GM19324 (cell line): ENCODE results near the gene RAB3GAP1.
"Not testable (repeated sequence)": the region's sequence is repeated elsewhere in the genome, so short reads cannot be mapped to it uniquely, and the experiment has no call there.

Experiments used
- ATAC-seq: cut with Tn5 transposase; IDR thresholded peaks from one replicate; pipeline ENCODE4 v1.9.1; 2021; ENCODE audit warnings: mild to moderate bottlenecking, moderate library complexity; ENCODE audit not compliant: unreplicated experiment, low FRiP score

The RAB3GAP1 gene

GRCh38 chr2:135099802-135100483 lies 47.9 kb downstream of the RAB3GAP1 start:
- ATAC-seq, result no peak

DNA sequence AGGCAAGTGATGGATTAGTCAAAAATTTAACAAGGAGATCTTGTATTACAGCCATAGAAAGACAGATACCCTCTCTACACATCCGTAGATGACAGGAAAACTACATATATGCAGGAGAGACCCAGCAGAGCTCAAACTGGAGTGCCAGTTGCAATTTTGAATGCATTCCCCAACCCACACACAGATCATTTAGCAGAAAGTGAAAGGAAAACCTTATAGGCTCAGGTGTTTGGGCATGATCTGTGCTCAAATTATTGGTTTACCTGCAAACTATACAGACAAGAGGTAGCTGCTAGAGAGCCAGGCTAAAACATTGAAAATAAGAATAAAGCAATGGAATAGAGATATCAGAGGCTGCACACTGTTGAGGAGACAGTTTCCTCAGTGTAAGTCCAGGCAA lies 51.8 kb downstream of the RAB3GAP1 start:
- ATAC-seq, result no peak

DNA sequence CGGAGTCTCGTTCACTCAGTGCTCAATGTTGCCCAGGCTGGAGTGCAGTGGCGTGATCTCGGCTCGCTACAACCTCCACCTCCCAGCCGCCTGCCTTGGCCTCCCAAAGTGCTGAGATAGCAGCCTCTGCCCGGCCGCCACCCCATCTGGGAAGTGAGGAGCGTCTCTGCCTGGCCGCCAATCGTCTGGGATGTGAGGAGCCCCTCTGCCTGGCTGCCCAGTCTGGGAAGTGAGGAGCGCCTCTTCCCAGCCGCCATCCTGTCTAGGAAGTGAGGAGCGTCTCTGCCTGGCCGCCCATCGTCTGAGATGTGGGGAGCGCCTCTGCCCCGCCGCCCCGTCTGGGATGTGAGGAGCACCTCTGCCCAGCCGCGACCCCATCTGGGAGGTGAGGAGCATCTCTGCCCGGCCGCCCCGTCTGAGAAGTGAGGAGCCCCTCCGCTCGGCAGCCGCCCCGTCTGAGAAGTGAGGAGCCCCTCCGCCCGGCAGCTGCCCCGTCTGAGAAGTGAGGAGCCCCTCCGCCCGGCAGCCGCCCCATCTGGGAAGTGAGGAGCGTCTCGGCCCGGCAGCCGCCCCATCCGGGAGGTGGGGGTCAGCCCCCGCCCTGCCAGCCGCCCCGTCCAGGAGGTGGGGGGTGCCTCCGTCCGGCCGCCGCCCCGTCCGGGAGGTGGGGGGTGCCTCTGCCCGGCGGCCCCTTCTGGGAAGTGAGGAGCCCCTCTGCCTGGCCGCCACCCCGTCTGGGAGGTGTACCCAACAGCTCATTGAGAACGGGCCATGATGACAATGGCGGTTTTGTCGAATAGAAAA lies 53.6 kb downstream of the RAB3GAP1 start:
- not testable (repeated sequence) for ATAC-seq

DNA sequence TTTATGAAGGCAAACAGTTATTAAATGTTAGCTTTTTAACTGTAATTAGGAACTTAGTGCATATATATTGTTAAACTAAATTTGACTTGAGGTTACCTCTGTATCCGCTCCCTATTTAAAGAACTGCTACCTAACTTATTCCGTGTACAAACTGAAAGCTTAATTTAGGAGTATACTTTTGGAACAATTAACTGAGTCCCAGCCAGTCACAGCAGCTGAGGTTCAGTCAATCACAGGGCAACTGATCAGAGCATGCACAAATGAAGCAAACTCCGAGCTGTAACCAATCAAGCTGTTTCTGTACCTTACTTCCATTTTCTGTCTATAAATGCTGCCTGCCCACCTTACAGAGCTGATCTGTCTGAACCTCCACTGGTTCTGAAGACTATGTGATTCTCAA lies 61.2 kb downstream of the RAB3GAP1 start:
- no peak for ATAC-seq

DNA sequence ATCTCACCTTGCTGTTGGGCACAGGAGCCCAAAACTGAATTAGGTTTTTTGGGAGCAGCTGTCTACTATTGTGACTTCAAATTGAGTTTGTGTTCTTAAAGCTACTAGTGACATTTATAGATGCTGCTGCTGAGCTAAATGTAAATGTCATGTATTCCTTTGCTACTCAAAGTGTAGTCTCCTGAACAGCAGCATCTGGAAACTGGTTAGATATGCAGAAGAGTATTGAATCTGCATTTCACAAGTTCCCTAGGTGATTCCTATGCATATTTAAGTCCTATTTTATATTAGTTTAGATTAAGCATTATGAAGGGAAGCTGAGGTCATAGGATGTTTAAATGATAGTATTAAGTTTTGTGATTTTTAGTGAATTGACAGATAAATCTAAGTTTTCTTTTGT lies 67.5 kb downstream of the RAB3GAP1 start:
- no peak for ATAC-seq

DNA sequence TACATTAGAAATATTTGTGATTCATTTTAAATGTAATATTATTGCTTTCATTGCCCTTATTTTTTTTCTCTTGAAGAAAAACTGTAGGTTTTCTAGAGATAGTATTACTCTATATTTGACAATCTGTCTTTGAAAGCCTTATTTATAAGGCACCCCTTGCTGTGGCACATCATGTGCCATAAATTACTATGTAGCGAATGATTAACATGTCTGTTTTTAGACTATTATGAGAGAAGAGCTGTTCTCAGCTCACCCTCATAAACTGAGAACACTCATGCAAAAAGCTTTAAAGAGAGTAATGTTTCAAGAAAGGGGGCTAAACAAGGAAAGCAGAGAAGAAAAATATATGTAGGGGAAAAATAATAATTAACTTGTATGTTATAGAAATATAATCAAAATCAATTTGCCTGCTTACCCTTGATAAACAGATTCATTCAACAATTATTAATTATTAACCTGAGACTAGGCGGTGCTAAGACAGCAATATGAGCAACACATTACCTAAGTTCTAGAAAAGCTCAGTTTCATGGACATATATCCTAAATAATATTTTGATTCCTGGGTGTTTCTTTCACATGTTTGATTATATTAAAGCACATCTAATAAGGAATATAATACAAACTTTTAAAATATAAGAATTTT lies 69.0 kb downstream of the RAB3GAP1 start:
- ATAC-seq, result no peak

DNA sequence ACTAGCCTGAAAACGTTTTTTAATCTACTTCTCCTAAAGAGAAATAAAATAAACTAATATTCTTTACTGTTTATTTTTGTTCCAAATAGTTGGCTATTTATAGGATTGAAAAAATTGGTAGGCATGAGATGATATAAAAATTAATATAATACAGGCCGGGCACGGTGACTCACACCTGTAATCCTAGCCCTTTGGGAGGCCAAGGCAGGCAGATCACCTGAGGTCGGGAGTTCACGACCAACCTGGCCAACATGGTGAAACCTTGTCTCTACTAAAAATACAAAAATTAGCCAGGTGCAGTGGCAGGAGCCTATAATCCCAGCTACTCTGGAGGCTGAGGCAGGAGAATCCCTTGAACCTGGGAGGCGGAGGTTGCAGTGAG lies 69.6 kb downstream of the RAB3GAP1 start:
- not testable (repeated sequence) for ATAC-seq

DNA sequence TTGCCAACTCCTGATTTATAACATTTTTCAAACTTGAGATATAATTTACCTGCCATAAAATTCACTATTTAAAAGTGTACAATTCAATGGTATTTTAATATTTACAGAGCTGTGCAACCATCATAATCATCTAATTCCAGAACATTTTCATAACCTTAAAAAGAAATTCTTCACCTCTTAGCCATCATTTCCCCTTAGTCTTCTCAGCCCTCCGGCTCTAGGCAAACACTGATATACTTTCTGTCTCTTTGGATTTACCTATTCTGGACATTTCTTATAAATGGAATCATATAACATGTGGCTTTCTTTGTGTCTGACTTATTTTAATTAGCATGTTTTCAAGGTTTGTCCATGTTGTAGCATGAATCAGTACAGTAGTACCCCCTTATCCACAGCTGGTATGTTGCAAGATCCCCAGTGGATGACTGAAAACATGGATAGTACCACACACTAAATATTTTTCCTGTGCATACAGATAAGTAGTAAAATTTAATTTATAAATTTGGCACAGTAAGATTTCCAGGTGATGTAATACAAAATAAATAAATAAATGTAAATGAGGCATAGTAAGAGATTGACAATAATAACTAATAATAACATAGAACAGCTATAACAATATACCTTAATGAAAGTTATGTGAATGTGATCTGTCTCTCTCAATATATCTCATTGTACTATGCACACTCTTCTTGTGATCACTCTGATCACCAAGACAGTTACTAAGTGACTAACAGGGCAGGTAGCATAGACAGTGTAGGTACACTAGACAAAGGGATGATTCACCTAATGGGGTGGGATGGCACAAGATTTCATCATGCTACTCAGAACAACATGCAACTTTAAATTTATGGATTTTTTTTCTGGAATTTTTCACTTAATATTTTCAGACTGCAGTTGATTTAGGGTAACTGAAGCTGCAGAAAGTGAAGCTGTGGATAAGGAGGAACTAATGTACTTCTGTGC lies 73.1 kb downstream of the RAB3GAP1 start:
- ATAC-seq, result no peak

DNA sequence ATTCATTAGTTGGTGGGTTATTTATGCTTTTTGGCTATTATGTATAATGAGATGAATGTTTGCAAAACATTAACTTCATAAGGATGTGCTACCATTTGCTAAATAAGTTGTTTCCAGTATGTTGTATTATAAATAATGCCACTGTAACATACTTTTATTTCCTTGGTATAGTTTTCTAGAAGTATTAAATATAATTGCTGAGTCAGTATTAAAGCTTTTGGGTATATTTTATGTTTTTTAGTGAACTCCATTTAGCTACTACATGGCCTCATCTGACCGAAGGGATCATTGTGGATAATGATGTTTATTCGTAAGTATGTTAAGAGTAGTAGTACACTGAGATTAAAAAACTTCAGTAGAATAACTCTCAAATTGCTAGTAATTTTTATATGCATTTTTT lies 73.8 kb downstream of the RAB3GAP1 start:
- no peak for ATAC-seq

- no peak for ATAC-seq
Observed at GRCh38 chr2:135130751-135131150, 78.7 kb downstream of the RAB3GAP1 start.

GRCh38 chr2:135132314-135132713 lies 80.2 kb downstream of the RAB3GAP1 start:
- ATAC-seq, result no peak

DNA sequence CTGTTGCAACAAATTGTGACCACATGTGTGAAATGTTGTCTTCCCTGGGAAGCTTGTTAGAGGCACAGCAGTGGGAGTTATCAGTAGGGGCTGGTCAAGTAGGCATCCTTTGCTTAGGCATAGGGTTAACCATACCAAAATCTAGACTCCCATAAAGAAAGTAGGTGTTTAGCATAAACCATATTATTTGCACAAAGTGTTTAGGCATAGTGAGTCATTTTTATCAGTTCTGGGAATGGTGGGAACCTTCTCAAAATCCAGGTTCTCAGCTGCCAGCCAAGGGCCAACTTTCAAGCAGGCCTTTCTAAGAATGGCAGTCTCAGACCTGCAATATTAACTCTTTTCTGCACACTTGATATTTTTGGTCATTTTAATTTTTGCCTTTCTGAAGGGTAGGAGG lies 88.5 kb downstream of the RAB3GAP1 start:
- ATAC-seq, result no peak

DNA sequence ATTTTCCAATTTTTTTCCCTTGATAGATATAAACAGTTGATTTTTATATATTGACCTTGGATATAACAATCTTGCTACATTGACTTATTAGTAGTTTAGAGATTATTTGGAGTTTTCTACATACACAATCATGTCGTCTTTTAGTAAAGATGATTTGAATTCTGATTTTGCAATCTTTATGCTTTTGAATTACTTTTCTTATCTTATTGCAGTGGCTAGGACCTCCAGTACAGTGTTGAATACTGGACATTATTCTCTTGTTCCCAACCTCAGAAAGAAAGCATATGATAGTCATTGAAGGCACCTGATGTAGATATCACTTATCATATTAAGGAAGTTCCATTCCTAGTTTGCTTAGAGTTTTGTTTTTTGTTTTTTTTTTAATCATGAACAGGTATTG lies 90.2 kb downstream of the RAB3GAP1 start:
- no peak for ATAC-seq

- ATAC-seq, result no peak
Observed at GRCh38 chr2:135144343-135144742, 92.3 kb downstream of the RAB3GAP1 start.

DNA sequence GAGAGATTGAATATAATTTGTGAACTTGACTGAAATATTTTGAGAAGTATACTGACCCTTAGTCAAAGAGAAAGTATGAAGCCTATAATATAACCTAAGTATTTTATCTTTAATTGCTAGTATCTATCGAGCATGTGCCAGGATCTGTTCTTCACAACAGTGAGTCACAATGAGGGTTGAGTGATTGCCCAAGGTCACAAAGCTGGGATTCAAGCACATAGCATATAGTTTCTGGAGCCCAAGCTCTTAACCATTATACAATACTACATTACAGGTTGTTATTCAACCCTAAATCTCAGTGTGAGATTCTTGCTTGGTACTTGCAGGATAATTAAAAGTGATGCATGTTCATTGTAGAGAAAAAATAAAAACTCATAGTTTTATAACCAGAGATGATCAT lies 97.2 kb downstream of the RAB3GAP1 start:
- no peak for ATAC-seq

- ATAC-seq, result no peak
Observed at GRCh38 chr2:135150725-135151124, 98.6 kb downstream of the RAB3GAP1 start.

DNA sequence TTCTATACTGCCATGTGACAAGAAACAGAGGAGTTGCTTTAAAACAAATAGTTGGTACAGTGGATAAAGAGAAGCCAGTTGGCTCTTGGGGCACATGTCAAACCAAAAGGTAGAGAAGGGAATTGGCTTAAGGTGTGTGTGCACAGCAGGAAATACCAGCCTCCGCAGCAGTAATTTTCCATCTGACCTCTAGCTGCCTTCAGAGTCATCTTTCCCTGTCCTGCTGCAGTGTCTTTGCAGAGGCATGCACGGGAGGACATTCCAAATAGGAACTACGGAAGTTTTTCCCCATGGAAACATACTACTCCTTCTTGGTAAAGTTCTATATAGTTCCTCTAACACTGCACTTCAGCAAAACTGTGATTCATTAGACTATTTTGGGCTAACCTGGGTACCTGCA lies 99.5 kb downstream of the RAB3GAP1 start:
- no peak for ATAC-seq

- no peak for ATAC-seq
Observed at GRCh38 chr2:135152361-135152760, 100.3 kb downstream of the RAB3GAP1 start.

DNA sequence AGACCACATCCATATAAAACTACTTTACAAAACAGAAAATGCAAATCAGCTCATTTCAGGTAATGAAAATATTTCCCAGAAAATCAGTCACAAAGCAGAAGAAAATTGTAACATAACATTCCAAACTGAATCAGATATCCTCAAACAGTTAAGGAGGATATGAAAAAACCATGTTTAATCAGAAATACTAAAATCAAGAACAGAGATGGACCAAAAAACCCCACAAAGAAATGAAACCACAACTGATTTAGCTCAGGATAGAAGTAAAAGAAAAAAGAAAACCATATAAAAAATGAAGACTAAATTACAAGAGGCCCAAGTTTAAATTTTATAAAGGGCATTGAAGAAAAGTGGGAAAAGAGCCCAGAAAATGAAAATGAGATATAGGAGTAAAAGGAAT lies 102.9 kb downstream of the RAB3GAP1 start:
- no peak for ATAC-seq

- no peak for ATAC-seq
Observed at GRCh38 chr2:135157856-135158255, 105.8 kb downstream of the RAB3GAP1 start.

DNA sequence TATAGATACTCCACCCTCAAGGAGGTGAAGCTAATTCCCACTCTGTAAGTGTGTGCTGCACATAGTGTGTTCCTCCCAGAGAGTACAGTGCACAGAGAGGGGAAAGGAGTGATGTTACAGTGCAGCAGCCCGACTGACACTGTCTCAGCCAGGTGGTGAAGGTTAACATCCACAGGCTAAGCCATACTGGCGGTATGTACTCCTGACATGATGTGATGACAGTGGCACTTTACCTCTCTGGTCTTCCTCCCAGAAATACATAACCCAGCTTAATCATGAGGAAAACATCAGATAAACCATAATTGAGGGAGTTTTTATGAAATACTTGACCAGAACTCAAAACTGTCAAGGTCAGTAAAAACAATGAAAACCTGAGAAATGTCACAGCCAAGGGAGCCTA lies 107.1 kb downstream of the RAB3GAP1 start:
- no peak for ATAC-seq
